ENCODE measurements around the gene ITPRIP.

ITPRIP gene

DNA sequence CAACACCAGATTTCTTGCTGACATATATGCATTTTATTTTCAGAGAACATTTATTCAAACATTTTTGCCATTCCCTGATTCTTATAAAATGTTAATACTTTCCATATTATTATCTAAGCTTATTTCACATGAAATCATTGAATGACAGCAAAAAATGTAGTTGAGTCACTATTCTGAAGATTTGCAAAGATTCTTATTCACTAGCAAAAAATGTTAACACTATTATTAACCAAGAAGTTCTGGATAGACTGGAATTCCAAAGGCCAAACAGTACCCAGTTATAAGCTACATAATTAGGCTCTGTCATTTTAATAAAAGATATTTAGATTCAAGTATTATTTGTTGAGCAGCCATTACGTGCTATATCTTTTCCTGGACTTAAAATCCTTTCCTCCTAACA lies 65.0 kb downstream of the ITPRIP start:
- Histone ChIP-seq H3K4me1 (ENCODE audit: insufficient read depth, low read length) (peaks cover 10% of the 10 kb centered on the region), H3K79me2 (ENCODE audit: insufficient read depth, low read length) (peaks cover 3% of the 10 kb centered on the region), H3K9me3 (ENCODE audit: insufficient read depth, low read length, severe bottlenecking) (no peaks in the 10 kb centered on the region), H2AFZ (ENCODE audit: low read depth, low read length) (no peak overlapping the region), H3K4me3 (ENCODE audit: low read depth in 1 of 2, low read length in 2 of 2) (no peak overlapping the region), H4K20me1 (ENCODE audit: insufficient read depth, low read length) (no peaks in the 10 kb centered on the region), H3K27me3 (ENCODE audit: insufficient read depth, low read length, poor library complexity) (peaks cover 18% of the 10 kb centered on the region), H3K36me3 (ENCODE audit: insufficient read depth, low read length) (peaks cover 4% of the 10 kb centered on the region), H3K9ac (ENCODE audit: low read depth, low read length) (no peak overlapping the region), H3K27ac (ENCODE audit: low read length) (no peak overlapping the region), H3K4me2 (ENCODE audit: insufficient read depth, low read length) (no peak overlapping the region)
- DNase-seq = no peak
- TF ChIP-seq, protein P1, sequence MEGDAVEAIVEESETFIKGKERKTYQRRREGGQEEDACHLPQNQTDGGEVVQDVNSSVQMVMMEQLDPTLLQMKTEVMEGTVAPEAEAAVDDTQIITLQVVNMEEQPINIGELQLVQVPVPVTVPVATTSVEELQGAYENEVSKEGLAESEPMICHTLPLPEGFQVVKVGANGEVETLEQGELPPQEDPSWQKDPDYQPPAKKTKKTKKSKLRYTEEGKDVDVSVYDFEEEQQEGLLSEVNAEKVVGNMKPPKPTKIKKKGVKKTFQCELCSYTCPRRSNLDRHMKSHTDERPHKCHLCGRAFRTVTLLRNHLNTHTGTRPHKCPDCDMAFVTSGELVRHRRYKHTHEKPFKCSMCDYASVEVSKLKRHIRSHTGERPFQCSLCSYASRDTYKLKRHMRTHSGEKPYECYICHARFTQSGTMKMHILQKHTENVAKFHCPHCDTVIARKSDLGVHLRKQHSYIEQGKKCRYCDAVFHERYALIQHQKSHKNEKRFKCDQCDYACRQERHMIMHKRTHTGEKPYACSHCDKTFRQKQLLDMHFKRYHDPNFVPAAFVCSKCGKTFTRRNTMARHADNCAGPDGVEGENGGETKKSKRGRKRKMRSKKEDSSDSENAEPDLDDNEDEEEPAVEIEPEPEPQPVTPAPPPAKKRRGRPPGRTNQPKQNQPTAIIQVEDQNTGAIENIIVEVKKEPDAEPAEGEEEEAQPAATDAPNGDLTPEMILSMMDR (IDR thresholded peaks at IDR 0.05; ENCODE audit: borderline replicate concordance, extremely low read depth, low read length, poor library complexity, severe bottlenecking) = no peak
- no peak for TF ChIP-seq EZH2 (IDR thresholded peaks at IDR 0.05; ENCODE audit: borderline replicate concordance, low read depth, low read length, severe bottlenecking)
- ATAC-seq (ENCODE audit: insufficient read depth, low read depth) = no peak

DNA sequence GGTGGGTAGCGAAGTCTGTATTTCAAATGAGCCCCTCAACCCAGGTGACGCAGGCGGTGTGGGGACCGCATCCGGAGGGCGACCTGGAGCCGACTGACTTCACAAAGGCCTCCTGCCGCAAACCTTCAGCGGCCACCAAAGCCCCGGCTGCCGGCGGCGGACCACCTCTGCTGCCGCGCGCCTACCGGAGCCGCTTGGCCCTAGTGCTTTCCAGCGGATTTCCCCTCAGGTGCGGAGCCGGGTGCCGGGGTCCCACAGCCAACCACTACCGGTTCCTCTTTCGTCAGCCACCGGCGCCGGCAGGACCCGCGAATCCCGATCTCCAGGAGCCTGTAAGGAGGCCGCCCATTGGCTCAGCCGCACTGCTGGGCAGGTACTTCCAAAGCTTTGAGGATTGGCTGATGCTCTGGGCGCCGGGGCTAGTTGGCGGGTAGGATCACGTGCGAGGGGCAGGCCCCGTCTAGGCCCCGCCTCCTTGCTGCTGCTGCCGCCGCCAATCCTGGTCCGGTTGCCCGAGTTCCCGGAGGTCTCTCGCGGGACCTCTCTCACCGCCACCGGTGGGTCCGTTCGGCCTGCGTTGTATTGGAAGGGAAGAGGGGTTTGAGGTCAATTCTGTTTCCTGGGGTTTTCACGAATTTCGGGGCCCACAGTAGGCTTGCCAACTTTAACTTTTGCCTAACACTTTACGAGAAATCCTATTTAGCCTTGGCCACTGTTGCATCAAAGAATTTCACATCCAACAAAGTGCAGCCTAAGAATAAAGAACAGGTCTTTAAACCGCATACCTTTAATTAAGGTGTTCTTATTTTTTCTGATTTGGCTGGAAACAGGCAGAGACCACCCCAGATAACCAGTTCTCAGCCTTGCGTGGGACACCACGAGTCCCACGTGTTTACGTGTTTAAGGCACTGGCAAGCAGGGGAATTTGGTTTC lies 69.3 kb downstream of the ITPRIP start, which contains the start of gene GSTO2:
TSS of gene GSTO2 (plus strand) at position 472 of the 933 bp plus-strand sequence. CDS start 5,732 bp downstream, outside the sequence.
- TF ChIP-seq, protein P1 (IDR thresholded peaks at IDR 0.05; ENCODE audit: borderline replicate concordance, extremely low read depth, low read length, poor library complexity, severe bottlenecking) = no peak
- no peak for TF ChIP-seq EZH2 (IDR thresholded peaks at IDR 0.05; ENCODE audit: borderline replicate concordance, low read depth, low read length, severe bottlenecking)
- peaks cover 39% of the 10 kb centered on the region for H3K4me1 ChIP-seq (ENCODE audit: insufficient read depth, low read length)
- H4K20me1 ChIP-seq (ENCODE audit: insufficient read depth, low read length) = peaks cover 5% of the 10 kb centered on the region; the same call in 1 of the 2 replicates
- peak within 1 kb of the TSS; percentile 73 for H3K9ac ChIP-seq (ENCODE audit: low read depth, low read length)
- DNase-seq (peak; percentile 99), ATAC-seq (ENCODE audit: insufficient read depth, low read depth) (peak; percentile 98)
- H3K27me3 ChIP-seq (ENCODE audit: insufficient read depth, low read length, poor library complexity) = peaks cover 2% of the 10 kb centered on the region
- H3K4me3 ChIP-seq (ENCODE audit: low read depth in 1 of 2, low read length in 2 of 2) = peak within 1 kb of the TSS; percentile 61 to 62
- peak within 1 kb of the TSS; percentile 92 for H2AFZ ChIP-seq (ENCODE audit: low read depth, low read length)
- H3K9me3 ChIP-seq (ENCODE audit: insufficient read depth, low read length, severe bottlenecking) = no peaks in the 10 kb centered on the region
- H3K79me2 ChIP-seq (ENCODE audit: insufficient read depth, low read length) = peaks cover 44% of the 10 kb centered on the region
- H3K27ac ChIP-seq (ENCODE audit: low read length) = peak within 1 kb of the TSS; percentile 87
- peak within 1 kb of the TSS; percentile 92 for H3K4me2 ChIP-seq (ENCODE audit: insufficient read depth, low read length)
- H3K36me3 ChIP-seq (ENCODE audit: insufficient read depth, low read length) = peaks cover 45% of the 10 kb centered on the region

DNA sequence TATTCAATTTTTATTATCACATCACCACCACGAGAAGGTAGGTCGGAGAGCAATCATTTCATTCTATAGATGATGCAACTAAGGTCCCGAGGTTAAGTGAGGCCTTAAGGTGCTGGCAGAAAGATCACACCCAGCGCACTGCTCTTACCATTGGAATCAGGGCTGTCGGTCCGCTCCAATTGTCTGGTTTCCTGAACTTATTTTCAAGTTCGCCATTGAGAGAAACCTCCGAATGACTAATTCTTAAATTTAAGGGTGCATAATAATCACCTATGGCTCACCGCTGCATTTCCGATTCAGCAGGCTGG lies 69.9 kb downstream of the ITPRIP start:
- Histone ChIP-seq H3K27me3 (ENCODE audit: insufficient read depth, low read length, poor library complexity) (no peaks in the 10 kb centered on the region), H3K4me1 (ENCODE audit: insufficient read depth, low read length) (peaks cover 39% of the 10 kb centered on the region), H3K9me3 (ENCODE audit: insufficient read depth, low read length, severe bottlenecking) (no peaks in the 10 kb centered on the region), H3K4me3 (ENCODE audit: low read depth in 1 of 2, low read length in 2 of 2) (peak overlapping the region; percentile 61 to 62; a peak in 3 of 4 replicates), H3K79me2 (ENCODE audit: insufficient read depth, low read length) (peaks cover 50% of the 10 kb centered on the region), H3K9ac (ENCODE audit: low read depth, low read length) (peak overlapping the region; percentile 73), H3K4me2 (ENCODE audit: insufficient read depth, low read length) (peak overlapping the region; percentile 92), H2AFZ (ENCODE audit: low read depth, low read length) (peak overlapping the region; percentile 79), H3K36me3 (ENCODE audit: insufficient read depth, low read length) (peaks cover 51% of the 10 kb centered on the region), H3K27ac (ENCODE audit: low read length) (peak overlapping the region; percentile 87), H4K20me1 (ENCODE audit: insufficient read depth, low read length) (peaks cover 5% of the 10 kb centered on the region; the same call in 1 of the 2 replicates)
- DNase-seq = no peak
- TF ChIP-seq, protein P1 (IDR thresholded peaks at IDR 0.05; ENCODE audit: borderline replicate concordance, extremely low read depth, low read length, poor library complexity, severe bottlenecking) = no peak
- TF ChIP-seq EZH2 (IDR thresholded peaks at IDR 0.05; ENCODE audit: borderline replicate concordance, low read depth, low read length, severe bottlenecking) = no peak
- ATAC-seq (ENCODE audit: insufficient read depth, low read depth) = no peak

Data from DND-41 (cell line).